HG03575 (cell line): ENCODE data around the gene HOXB4.

Experiments used
- ATAC-seq: cut with Tn5 transposase; IDR thresholded peaks from one replicate; pipeline ENCODE4 v1.9.1; 2021; ENCODE audit not compliant: unreplicated experiment, insufficient number of reproducible peaks, low FRiP score; ENCODE audit errors: extremely low read depth

Gene HOXB4

DNA sequence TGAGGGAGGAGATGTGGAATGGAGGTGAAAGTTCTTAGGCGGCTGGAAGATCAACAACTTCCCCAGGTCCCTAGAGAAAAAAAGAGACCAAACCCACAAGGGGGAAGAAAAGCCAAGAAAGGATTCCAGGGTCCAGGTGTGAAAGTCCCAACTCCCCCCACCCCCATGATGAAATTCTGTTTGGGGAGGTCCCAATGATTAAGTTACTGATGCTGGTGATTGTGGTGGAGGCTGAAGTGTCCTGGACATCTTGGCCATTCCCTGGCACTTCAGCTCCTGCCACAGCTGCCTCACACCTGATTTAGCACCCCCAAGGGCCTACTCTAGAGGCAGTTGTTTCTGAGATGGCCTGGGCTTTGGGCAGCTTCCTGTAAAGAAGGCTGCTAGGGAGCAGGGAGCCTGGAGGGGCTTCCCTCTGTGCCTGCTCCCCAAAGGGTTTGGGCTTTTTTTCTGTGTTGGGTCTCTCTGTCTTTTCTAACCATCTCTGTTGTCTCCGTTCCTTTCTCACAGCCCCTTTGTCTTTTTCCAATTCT lies 13.1 kb downstream of the HOXB4 start:
- ATAC-seq: no peak

DNA sequence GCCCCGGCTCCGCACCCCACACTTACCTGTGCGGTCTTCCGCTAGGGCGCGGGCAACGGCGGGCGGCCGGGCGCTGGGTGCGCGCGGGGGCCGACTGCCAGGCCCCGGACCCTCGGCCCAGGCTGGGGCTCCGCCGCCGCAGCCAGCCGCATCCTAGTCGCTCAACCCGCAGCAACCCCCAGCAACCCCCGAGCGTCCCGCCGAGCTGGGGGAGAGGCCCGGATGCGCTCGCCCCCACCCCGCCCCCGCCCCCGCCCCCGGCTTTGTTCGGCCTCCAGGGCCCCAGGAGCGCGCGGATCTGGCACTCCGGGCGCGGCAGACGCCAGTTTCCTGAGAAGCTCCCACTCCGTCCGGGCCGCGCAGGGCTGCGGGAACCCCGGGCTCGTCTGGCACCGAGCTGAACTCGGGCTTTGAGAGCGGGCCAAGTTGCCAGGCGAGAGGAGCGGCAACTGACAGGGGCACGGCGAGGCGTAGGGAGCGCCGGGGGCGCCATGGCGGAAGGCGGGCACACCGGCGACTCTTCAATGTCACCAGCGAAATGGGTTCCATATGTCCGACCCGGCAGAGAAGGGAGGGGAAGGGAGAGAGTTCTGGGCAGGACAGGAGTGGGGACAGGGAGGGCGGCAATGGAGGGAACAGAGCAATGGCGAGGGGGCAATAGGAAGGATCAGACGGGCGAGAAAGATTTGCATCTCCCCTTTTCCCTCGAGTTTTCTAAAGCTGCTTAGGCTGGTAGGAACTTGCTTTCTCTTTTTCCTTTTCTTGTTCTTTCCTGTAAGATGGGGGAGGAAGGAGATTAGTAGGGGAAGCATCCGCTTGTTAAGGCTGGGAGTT lies 13.7 kb downstream of the HOXB4 start:
- no peak for ATAC-seq

DNA sequence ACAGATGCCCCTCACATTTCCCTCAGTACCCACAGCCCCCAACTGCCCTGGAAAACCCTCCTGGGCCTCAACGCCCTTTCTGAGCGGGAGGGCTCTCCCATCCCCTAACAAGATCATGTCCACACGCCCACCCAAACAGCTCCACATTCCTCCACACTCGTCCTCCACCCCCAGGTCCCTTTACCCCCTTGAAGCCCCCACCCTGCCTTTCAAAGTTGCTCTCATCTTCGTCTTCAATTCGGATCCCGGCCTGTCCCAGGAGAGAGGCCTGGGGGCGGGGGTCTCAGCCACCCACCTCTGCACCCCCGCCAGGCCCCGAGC lies 14.3 kb downstream of the HOXB4 start:
- no peak for ATAC-seq

GRCh38 chr17:48563385-48563838 lies 14.7 kb downstream of the HOXB4 start:
- ATAC-seq: no peak

- no peak for ATAC-seq
Observed at GRCh38 chr17:48562934-48563333, 15.2 kb downstream of the HOXB4 start.

- ATAC-seq: no peak
Observed at GRCh38 chr17:48561884-48562810, 16.0 kb downstream of the HOXB4 start.

GRCh38 chr17:48559840-48560817 lies 18.0 kb downstream of the HOXB4 start:
- ATAC-seq: no peak

GRCh38 chr17:48559122-48559839 lies 18.9 kb downstream of the HOXB4 start:
- ATAC-seq: no peak

GRCh38 chr17:48558831-48559121 lies 19.4 kb downstream of the HOXB4 start:
- no peak for ATAC-seq

GRCh38 chr17:48558057-48558830 lies 19.9 kb downstream of the HOXB4 start:
- ATAC-seq: no peak

GRCh38 chr17:48556576-48557401 lies 21.4 kb downstream of the HOXB4 start:
- no peak for ATAC-seq

DNA sequence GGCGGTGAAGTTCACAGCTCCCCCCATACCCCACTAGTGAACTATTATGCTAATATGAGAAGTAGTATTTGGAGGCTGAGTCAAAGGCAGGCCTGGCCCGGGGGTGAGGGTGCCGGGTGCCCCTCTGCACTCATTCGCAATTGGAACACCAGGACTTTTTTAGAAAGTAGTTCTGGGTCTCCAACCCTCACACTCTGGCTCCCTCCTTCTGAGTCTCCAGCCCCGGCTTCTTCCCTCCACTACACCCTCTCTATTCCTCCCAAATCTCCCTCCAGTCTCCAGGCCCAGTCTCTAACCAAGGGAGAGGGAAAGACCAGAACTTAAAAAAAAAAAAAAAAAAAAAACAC lies 21.9 kb downstream of the HOXB4 start:
- no peak for ATAC-seq

- no peak for ATAC-seq
Observed at GRCh38 chr17:48555258-48556228, 22.6 kb downstream of the HOXB4 start.

GRCh38 chr17:48554412-48555257 lies 23.5 kb downstream of the HOXB4 start:
- ATAC-seq: no peak

GRCh38 chr17:48553826-48554225 lies 24.3 kb downstream of the HOXB4 start:
- ATAC-seq: no peak
